MM.1S (cell line): ENCODE results near the gene CDC27.
"Not testable (repeated sequence)": the region's sequence is repeated elsewhere in the genome, so short reads cannot be mapped to it uniquely, and the experiment has no call there.

Source experiments
- EZH2 ChIP-seq: fragments of 300-600 bp; sonication (generic); optimal IDR thresholded peaks from 2 replicates; pipeline ENCODE3; 2017; ENCODE audit warnings: low read depth, mild to moderate bottlenecking, antibody characterized with exemption, low read length, mixed read lengths
- EZH2phosphoT487 ChIP-seq: fragments of 300-600 bp; sonication (generic); IDR thresholded peaks from 2 replicates; pipeline ENCODE4 v1.6.1; 2018; ENCODE audit warnings: antibody characterized with exemption, low read length
- TF ChIP-seq, protein P1 (sequence below): fragments of 300-600 bp; sonication (generic); IDR thresholded peaks from 2 replicates; pipeline ENCODE4 v1.5.1; 2016; ENCODE audit warnings: antibody characterized with exemption, low read length, mixed read lengths

DNA sequence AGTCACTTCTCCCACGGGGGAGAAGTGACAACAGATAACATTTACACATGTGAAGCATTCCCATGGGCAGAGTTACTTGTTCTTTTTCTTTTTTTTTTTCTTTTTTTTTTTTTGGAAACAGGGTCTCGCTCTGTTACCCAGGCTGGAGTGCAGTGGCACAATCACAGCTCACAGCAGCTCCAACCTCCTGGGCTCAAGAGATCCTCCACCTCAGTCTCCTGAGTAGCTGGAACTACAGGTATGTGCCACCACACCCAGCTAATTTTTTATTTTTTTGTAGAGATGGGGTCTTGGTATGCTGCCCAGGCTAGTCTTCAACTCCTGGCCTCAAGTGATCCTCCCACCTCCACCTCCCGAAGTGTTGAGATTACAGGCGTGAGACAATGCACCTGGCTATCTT lies 20.2 kb downstream of the CDC27 start:
- TF ChIP-seq, protein P1, sequence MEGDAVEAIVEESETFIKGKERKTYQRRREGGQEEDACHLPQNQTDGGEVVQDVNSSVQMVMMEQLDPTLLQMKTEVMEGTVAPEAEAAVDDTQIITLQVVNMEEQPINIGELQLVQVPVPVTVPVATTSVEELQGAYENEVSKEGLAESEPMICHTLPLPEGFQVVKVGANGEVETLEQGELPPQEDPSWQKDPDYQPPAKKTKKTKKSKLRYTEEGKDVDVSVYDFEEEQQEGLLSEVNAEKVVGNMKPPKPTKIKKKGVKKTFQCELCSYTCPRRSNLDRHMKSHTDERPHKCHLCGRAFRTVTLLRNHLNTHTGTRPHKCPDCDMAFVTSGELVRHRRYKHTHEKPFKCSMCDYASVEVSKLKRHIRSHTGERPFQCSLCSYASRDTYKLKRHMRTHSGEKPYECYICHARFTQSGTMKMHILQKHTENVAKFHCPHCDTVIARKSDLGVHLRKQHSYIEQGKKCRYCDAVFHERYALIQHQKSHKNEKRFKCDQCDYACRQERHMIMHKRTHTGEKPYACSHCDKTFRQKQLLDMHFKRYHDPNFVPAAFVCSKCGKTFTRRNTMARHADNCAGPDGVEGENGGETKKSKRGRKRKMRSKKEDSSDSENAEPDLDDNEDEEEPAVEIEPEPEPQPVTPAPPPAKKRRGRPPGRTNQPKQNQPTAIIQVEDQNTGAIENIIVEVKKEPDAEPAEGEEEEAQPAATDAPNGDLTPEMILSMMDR, result not testable (repeated sequence)
- not testable (repeated sequence) for TF ChIP-seq EZH2phosphoT487, EZH2
